Measurements from ENCODE around the gene ADGRL3.

DNA sequence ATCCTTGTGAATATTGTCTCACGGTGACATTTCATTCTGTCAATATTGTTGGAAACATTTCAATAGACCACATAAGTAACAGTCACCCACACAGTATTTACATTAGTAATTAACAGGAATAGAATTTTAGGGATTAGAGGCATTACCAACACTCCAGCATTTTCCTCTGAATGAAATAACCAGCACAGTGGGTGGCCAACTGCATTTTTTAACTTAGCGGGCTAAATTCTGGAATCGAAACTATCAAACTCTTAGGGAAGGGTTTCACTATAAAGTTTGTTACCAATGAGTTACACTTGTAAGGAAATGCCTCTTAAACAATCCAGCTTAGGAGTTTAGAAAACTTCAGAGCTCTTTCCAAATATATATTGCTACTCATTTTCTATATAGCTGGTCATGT is 403.0 kb downstream of the ADGRL3 start:
- TF ChIP-seq CTCF (IDR thresholded peaks at IDR 0.05) (no peak), POLR2A (IDR thresholded peaks at IDR 0.05) (no peak)

Measured in adrenal gland (tissue), 5 donors.